Right lobe of liver (tissue), 4 donors: ENCODE measurements around the gene RPP25L.

Source experiments
- CTCF ChIP-seq, 4 donors: fragments of 200-600 bp in 3 of 4; fragments of 450-650 bp in 1 of 4; IDR thresholded peaks; one replicate each; pipeline versions ENCODE4 v1.5.1 to v1.8.0; 2016 to 2022; ENCODE audit warnings: antibody characterized with exemption in 4 of 4, mild to moderate bottlenecking in 2 of 4
- POLR2A ChIP-seq: fragments of 450-650 bp; IDR thresholded peaks from one replicate; pipeline ENCODE4 v1.6.1; 2017; ENCODE audit warnings: antibody characterized with exemption, mild to moderate bottlenecking
- donor health status: DM: no; HTN: no; CAD: no.
- donor health status: DM: no; HTN: no; CAD: no.
- donor health status: DM: no; HTN: yes; CAD: no.

DNA sequence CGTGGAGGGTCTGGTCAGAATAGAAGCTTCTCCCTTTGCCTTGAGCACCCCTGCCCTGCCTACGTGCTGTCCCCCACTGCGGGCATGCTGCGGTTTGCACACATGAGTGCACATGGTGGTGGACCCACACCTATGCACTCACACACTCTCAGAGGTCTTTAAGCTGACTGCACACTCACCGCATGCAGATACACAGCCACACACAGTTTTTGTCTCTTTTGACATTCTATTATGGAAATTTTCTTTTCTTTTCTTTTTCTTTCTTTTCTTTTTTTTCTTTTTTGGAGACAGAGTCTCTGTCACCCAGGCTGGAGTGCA is 17.6 kb upstream of the RPP25L start:
- TF ChIP-seq CTCF (IDR thresholded peaks at IDR 0.05) (no peak), POLR2A (no peak)
